Effector memory CD8-positive, alpha-beta T cell (primary cell): Measurements from ENCODE around the gene TBC1D4.

ENCODE experiments used
- ATAC-seq: fragments of 150-1000 bp; cut with Tn5 transposase; replicated peaks from 2 replicates; pipeline ENCODE4 v1.10.0; 2021; ENCODE audit warnings: mild to moderate bottlenecking, moderate library complexity
- DNase-seq, 3 experiments: peaks; one replicate each; pipeline ENCODE4 v3.0.0; 2021
- H3K27ac Mint-ChIP-seq, 2 donors: one replicate each; pipeline ENCODE4 v1.8.0; 2022; ENCODE audit warnings: mild to moderate bottlenecking in 2 of 2, mixed read lengths in 2 of 2, moderate library complexity in 2 of 2
- H3K27me3 Mint-ChIP-seq, 2 donors: one replicate each; pipeline ENCODE4 v1.8.0; 2022; ENCODE audit warnings: mixed read lengths in 2 of 2
- H3K36me3 Mint-ChIP-seq: one replicate; pipeline ENCODE4 v1.8.0; 2022; ENCODE audit warnings: mild to moderate bottlenecking, moderate library complexity, mixed read lengths; ENCODE audit not compliant: insufficient read depth
- H3K4me1 Mint-ChIP-seq, 2 donors: one replicate each; pipeline ENCODE4 v1.8.0; 2022; ENCODE audit warnings: low read depth in 2 of 2, mixed read lengths in 2 of 2
- H3K4me3 Mint-ChIP-seq, 2 donors: one replicate each; pipeline ENCODE4 v1.8.0; 2022; ENCODE audit warnings: mild to moderate bottlenecking in 2 of 2, mixed read lengths in 2 of 2, moderate library complexity in 2 of 2
- H3K9me3 Mint-ChIP-seq, 2 donors: one replicate each; pipeline ENCODE4 v1.8.0; 2022; ENCODE audit warnings: mixed read lengths in 2 of 2

TBC1D4 gene

DNA sequence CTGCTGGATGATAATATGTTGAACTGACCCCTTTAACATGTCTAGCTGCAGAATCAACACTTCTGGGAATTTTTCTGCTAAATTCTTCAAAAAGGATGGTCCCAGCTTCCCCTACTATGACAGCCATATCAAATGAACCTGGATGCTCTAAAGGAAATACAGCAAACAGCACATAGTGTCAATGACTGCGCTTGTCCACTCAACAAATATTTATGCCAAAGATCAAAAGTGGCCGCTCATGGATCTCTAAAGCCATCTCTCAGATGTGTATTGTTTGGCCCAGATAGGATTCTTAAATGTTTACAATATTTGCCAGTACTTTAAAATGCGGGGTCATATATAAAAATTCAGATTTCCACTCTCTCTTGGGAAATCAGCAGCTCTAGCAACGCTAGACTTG lies 3.3 kb downstream of the TBC1D4 start:
- no peak for ATAC-seq
- no peak for DNase-seq
- H3K27ac Mint-ChIP-seq: no peak overlapping the region
- peaks cover 3% of the 10 kb centered on the region for H3K36me3 Mint-ChIP-seq
- no peaks in the 10 kb centered on the region for H3K9me3 Mint-ChIP-seq
- no peak overlapping the region for H3K4me3 Mint-ChIP-seq
- H3K27me3 Mint-ChIP-seq: peaks cover 52 to 60% of the 10 kb centered on the region in 2 donors
- H3K4me1 Mint-ChIP-seq: peaks cover 11 to 14% of the 10 kb centered on the region in 2 donors

- Mint-ChIP-seq H3K4me1 (no peaks in the 10 kb centered on the region), H3K36me3 (no peaks in the 10 kb centered on the region), H3K27me3 (peaks cover 31 to 33% of the 10 kb centered on the region in 2 donors), H3K27ac (no peak overlapping the region), H3K4me3 (no peak overlapping the region), H3K9me3 (no peaks in the 10 kb centered on the region)
- DNase-seq (no peak), ATAC-seq (no peak)
These were observed 7.0 kb downstream of the TBC1D4 start for GRCh38 chr13:75474956-75475355.

- H3K36me3 Mint-ChIP-seq: no peaks in the 10 kb centered on the region
- ATAC-seq (no peak), DNase-seq (no peak)
- H3K4me1 Mint-ChIP-seq: peaks cover 0 to 3% of the 10 kb centered on the region in 2 donors
- peaks cover 31 to 34% of the 10 kb centered on the region in 2 donors for H3K27me3 Mint-ChIP-seq
- H3K9me3 Mint-ChIP-seq: no peaks in the 10 kb centered on the region
- H3K4me3 Mint-ChIP-seq: no peak overlapping the region
- no peak overlapping the region for H3K27ac Mint-ChIP-seq
These were observed 8.5 kb downstream of the TBC1D4 start for GRCh38 chr13:75473468-75473867.

GRCh38 chr13:75470676-75471075 lies 11.3 kb downstream of the TBC1D4 start:
- Mint-ChIP-seq H3K27ac (no peak overlapping the region), H3K36me3 (no peaks in the 10 kb centered on the region)

DNA sequence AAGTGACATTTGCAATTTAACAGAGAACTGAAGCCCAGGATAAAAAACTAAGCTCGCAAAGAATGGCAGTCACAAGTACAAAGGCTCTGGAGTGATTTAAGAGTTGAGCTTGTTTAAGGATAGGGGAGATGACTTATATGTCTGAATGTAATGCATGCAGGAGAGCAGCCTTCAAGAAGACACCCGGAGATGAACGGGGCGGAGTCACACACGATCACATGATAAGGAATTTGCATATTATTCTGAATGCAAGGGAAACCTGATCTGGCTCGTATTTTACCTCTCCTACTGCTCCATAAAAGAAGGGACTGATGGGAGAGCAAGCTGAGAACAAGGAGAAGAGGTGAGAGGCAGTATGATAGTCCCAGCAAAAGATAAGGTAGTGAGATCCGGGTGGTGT lies 12.9 kb downstream of the TBC1D4 start:
- DNase-seq (no peak), ATAC-seq (no peak)
- no peaks in the 10 kb centered on the region for H3K9me3 Mint-ChIP-seq
- no peak overlapping the region for H3K4me3 Mint-ChIP-seq
- peaks cover 0 to 3% of the 10 kb centered on the region in 2 donors for H3K4me1 Mint-ChIP-seq
- no peak overlapping the region for H3K27ac Mint-ChIP-seq
- H3K36me3 Mint-ChIP-seq: no peaks in the 10 kb centered on the region
- peaks cover 30 to 46% of the 10 kb centered on the region in 2 donors for H3K27me3 Mint-ChIP-seq

More at GRCh38 chr13:75470676-75471075, 11.3 kb downstream of the TBC1D4 start:
- ATAC-seq (no peak), DNase-seq (no peak)
- peaks cover 0 to 3% of the 10 kb centered on the region in 2 donors for H3K4me1 Mint-ChIP-seq
- peaks cover 18 to 31% of the 10 kb centered on the region in 2 donors for H3K27me3 Mint-ChIP-seq
- no peaks in the 10 kb centered on the region for H3K9me3 Mint-ChIP-seq
- H3K4me3 Mint-ChIP-seq: no peak overlapping the region

- Mint-ChIP-seq H3K4me3 (no peak overlapping the region), H3K27me3 (peaks cover 33 to 50% of the 10 kb centered on the region in 2 donors), H3K27ac (no peak overlapping the region), H3K36me3 (no peaks in the 10 kb centered on the region), H3K9me3 (no peaks in the 10 kb centered on the region), H3K4me1 (peaks cover 0 to 3% of the 10 kb centered on the region in 2 donors)
- DNase-seq: no peak
- ATAC-seq: no peak
These were observed 13.4 kb downstream of the TBC1D4 start for GRCh38 chr13:75468602-75469001.

GRCh38 chr13:75468098-75468497 lies 13.9 kb downstream of the TBC1D4 start:
- no peak for DNase-seq
- Mint-ChIP-seq H3K4me1 (peaks cover 0 to 3% of the 10 kb centered on the region in 2 donors), H3K27ac (no peak overlapping the region), H3K36me3 (no peaks in the 10 kb centered on the region), H3K27me3 (peaks cover 36 to 50% of the 10 kb centered on the region in 2 donors), H3K9me3 (no peaks in the 10 kb centered on the region), H3K4me3 (no peak overlapping the region)
- ATAC-seq: no peak

- DNase-seq (no peak), ATAC-seq (no peak)
- H3K4me1 Mint-ChIP-seq: peaks cover 0 to 3% of the 10 kb centered on the region in 2 donors
- no peaks in the 10 kb centered on the region for H3K36me3 Mint-ChIP-seq
- H3K4me3 Mint-ChIP-seq: no peak overlapping the region
- H3K9me3 Mint-ChIP-seq: no peaks in the 10 kb centered on the region
- peaks cover 36 to 50% of the 10 kb centered on the region in 2 donors for H3K27me3 Mint-ChIP-seq
- H3K27ac Mint-ChIP-seq: no peak overlapping the region
These were observed 14.8 kb downstream of the TBC1D4 start for GRCh38 chr13:75467040-75467728.

DNA sequence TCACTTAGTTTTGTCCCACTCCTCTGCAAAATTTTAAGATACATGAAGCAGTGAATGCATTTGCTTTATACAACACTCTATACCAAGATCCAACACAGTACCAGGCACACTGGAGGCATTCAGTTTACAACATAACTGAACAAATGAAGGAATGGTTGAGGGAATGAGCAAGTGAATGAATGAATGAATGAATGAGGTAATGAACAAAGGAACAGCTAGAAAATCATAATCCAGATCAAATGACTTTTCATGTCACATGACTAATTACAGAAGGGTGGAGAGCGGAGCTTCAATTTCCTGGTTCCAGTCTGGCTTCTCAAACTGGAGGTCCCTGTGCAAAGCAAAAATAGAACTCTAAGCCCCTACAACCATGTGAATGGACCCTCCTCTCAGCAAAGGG lies 16.7 kb downstream of the TBC1D4 start:
- Mint-ChIP-seq H3K27ac (no peak overlapping the region), H3K4me1 (peaks cover 0 to 3% of the 10 kb centered on the region in 2 donors), H3K27me3 (peaks cover 36 to 55% of the 10 kb centered on the region in 2 donors), H3K9me3 (no peaks in the 10 kb centered on the region), H3K4me3 (no peak overlapping the region), H3K36me3 (no peaks in the 10 kb centered on the region)
- no peak for DNase-seq
- no peak for ATAC-seq

DNA sequence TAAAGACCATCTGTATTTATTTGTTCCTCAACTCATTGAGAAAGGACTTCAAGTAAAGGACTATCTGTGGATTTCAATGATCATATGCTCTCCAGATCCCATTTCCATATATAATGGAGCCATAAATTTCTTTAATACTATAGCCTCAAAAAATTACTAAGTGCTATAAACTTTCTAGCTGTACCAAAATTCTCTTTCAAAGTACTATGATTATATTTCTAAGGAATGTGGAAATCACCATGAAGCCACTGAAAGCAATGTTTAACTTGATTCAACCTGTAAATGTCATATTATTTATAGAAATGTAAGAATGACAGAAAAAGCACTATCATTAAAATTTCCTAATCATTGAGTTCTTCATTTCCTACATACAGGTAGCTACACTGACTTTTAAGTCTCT lies 20.7 kb downstream of the TBC1D4 start:
- Mint-ChIP-seq H3K4me1 (no peaks in the 10 kb centered on the region), H3K27ac (no peak overlapping the region), H3K4me3 (no peak overlapping the region), H3K27me3 (peaks cover 27 to 53% of the 10 kb centered on the region in 2 donors), H3K9me3 (no peaks in the 10 kb centered on the region), H3K36me3 (no peaks in the 10 kb centered on the region)
- ATAC-seq: no peak
- DNase-seq: no peak

DNA sequence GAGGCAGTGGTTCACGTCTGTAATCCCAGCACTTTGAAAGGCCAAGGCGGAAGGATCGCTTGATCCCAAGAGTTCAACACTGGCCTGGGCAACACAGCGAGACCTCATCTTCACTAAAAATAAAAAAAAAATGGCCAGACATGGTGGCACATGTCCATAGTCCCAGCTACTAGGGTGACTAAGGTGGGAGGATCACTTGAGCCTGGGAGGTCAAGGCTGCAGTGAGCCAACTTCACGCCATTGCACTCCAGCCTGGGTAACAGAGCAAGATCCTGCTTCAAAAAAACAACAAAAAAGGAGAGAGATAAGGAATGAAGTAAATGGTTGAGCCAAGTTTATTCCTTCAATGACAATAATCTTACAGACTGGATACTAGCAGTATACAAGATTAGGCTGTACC lies 21.3 kb downstream of the TBC1D4 start:
- no peak for ATAC-seq
- H3K9me3 Mint-ChIP-seq: no peaks in the 10 kb centered on the region
- no peak overlapping the region for H3K27ac Mint-ChIP-seq
- H3K4me1 Mint-ChIP-seq: no peaks in the 10 kb centered on the region
- H3K4me3 Mint-ChIP-seq: no peak overlapping the region
- DNase-seq: no peak
- H3K27me3 Mint-ChIP-seq: peaks cover 23 to 46% of the 10 kb centered on the region in 2 donors
- H3K36me3 Mint-ChIP-seq: no peaks in the 10 kb centered on the region

DNA sequence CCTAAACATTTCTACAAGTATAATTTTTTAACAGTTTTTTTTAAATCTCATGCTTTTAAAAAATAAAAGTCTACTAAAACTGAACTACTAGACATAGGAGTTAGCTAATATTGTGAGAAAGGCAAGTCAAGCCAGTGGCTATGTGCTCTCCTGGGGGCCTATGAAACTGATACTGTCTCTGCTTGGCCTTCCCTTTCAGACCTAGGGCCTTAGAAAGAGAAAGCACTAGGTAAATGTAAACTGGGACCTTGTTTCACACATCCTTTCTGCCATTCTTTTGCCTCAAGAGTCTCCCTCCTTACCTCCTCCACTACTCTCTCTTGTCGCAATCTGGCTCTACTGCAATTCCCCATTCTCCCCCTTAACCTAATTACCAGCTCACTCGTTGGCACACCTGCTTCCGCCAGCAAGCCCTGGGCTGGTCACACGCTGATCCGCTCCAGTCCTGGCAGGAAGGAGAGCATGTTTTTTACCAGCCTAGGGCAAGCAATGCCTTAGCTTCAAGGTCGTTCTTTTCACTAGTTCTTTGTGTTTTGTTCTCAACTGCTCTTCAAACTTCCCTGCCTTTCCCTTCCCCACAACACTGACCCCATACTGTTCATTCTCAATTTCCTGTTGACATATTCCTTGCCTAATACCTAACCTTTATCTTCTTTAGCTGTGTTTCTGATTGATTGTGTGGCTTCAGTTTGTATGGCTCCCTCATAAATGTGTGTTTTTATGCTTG lies 23.1 kb downstream of the TBC1D4 start:
- H3K27me3 Mint-ChIP-seq: peaks cover 16 to 37% of the 10 kb centered on the region in 2 donors
- no peaks in the 10 kb centered on the region for H3K4me1 Mint-ChIP-seq
- H3K27ac Mint-ChIP-seq: no peak overlapping the region
- ATAC-seq: no peak
- no peaks in the 10 kb centered on the region for H3K36me3 Mint-ChIP-seq
- H3K4me3 Mint-ChIP-seq: no peak overlapping the region
- H3K9me3 Mint-ChIP-seq: no peaks in the 10 kb centered on the region
- no peak for DNase-seq

DNA sequence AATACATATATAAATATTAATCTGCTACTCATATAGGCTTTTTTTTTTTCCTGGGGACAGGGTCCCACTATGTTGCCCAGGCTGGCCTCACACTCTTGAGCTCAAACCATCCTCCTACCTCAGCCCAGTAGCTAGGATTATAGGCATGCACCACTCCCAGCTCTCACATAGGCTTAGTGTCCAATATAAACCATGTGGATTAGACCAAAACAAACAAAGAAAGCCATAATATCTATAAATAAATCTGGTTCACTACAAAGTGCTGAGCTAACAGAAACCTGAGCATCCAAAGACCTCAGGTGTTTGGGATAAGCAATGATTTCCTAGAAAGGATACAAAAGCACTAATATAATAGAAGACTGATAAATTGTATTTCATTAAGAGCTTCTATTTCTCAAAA lies 26.0 kb downstream of the TBC1D4 start:
- no peaks in the 10 kb centered on the region for H3K36me3 Mint-ChIP-seq
- H3K27me3 Mint-ChIP-seq: peaks cover 11 to 45% of the 10 kb centered on the region in 2 donors
- no peaks in the 10 kb centered on the region for H3K9me3 Mint-ChIP-seq

DNA sequence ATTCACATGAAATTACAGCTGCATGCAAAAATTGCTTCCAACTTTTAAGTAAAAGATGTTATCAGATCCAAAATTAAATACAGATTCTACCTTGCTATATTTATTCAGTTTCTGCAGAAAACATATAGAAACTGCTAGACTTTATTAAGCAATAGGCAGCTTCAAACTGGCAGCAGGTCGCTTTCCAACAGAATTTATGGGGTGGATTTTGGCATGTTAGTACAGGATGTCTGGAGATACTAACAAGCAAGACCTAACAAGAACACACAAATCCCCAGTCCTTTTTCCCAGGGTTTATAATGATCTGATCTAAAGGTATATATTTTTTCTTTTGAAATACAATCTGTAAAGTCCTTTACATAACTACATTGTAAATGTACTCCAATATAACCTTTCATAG lies 27.5 kb downstream of the TBC1D4 start:
- Mint-ChIP-seq H3K27ac (no peak overlapping the region), H3K9me3 (no peaks in the 10 kb centered on the region), H3K27me3 (peaks cover 22 to 45% of the 10 kb centered on the region in 2 donors), H3K4me1 (no peaks in the 10 kb centered on the region), H3K4me3 (no peak overlapping the region), H3K36me3 (no peaks in the 10 kb centered on the region)
- ATAC-seq: no peak
- DNase-seq: no peak

More for the DNA sequence above, 26.0 kb downstream of the TBC1D4 start:
- no peak for ATAC-seq
- H3K4me3 Mint-ChIP-seq: no peak overlapping the region
- H3K4me1 Mint-ChIP-seq: no peaks in the 10 kb centered on the region
- no peak overlapping the region for H3K27ac Mint-ChIP-seq
- no peak for DNase-seq
